MM.1S (cell line): ENCODE data around the gene CTNNA2.

Experiments
- CTCF ChIP-seq: fragments of 300-600 bp; sonication (generic); IDR thresholded peaks from 2 replicates; pipeline ENCODE4 v1.5.1; 2016; ENCODE audit warnings: antibody characterized with exemption, low read length, mixed read lengths
- EZH2 ChIP-seq: fragments of 300-600 bp; sonication (generic); optimal IDR thresholded peaks from 2 replicates; pipeline ENCODE3; 2017; ENCODE audit warnings: low read depth, mild to moderate bottlenecking, antibody characterized with exemption, low read length, mixed read lengths
- EZH2phosphoT487 ChIP-seq: fragments of 300-600 bp; sonication (generic); IDR thresholded peaks from 2 replicates; pipeline ENCODE4 v1.6.1; 2018; ENCODE audit warnings: antibody characterized with exemption, low read length

- TF ChIP-seq CTCF: no peak
- no peak for TF ChIP-seq EZH2
- no peak for TF ChIP-seq EZH2phosphoT487
These were observed 237.5 kb downstream of the CTNNA2 start for GRCh38 chr2:79750321-79750720.
